Spinal cord (tissue), 10 donors: ENCODE results near the gene PILRB. TPM values are rescaled to one million over a fixed set of nuclear protein-coding genes. Genes with fewer than 3 reads are reported as not detected.

Experiments used
- DNase-seq, 6 donors: peaks; one replicate each; pipeline versions ENCODE4 v3.0.0 to v3.0.0-alpha.2; 2013 to 2015; ENCODE audit warnings: low spot score in 6 of 6, low read depth in 4 of 6
- H3K27ac ChIP-seq: one replicate; pipeline ENCODE4 v1.5.1; 2013; ENCODE audit warnings: low read depth, low read length, control low read depth
- H3K27me3 ChIP-seq: one replicate; pipeline ENCODE4 v1.6.1; 2013; ENCODE audit warnings: low read length; ENCODE audit not compliant: control insufficient read depth, insufficient read depth
- H3K36me3 ChIP-seq: one replicate; pipeline ENCODE4 v1.6.1; 2013; ENCODE audit warnings: low read length; ENCODE audit not compliant: control insufficient read depth, insufficient read depth
- H3K4me1 ChIP-seq: one replicate; pipeline ENCODE4 v1.6.1; 2013; ENCODE audit warnings: low read length; ENCODE audit not compliant: control insufficient read depth, insufficient read depth
- H3K4me3 ChIP-seq: one replicate; pipeline ENCODE4 v1.5.1; 2013; ENCODE audit warnings: low read depth, low read length, control low read depth
- H3K9me3 ChIP-seq: one replicate; pipeline ENCODE4 v1.6.1; 2013; ENCODE audit warnings: low read length; ENCODE audit not compliant: control insufficient read depth, insufficient read depth
- WGBS: methylation state at CpG from one replicate; pipeline ENCODE4 v1.1.5; 2013; ENCODE audit warnings: missing lambda C conversion rate; ENCODE audit not compliant: insufficient coverage; 5-methylcytosine and 5-hydroxymethylcytosine counted together
- polyA plus RNA-seq, 2 donors: library from polyadenylated mRNA; unstranded; fragments of 120-200 nt; gene quantifications; one replicate each; pipeline ENCODE4 v1.2.1, GENCODE V29; 2013; ENCODE audit not compliant: insufficient read length in 2 of 2
- total RNA-seq, 2 donors: library from RNA; depleted of rRNA in 1 of 2; stranded (reverse); fragments of 120-200 nt in 1 of 2; fragments of >200 nt in 1 of 2; gene quantifications; one replicate each; pipeline versions ENCODE4 v1.2.3 to v1.2.4, GENCODE V29; 2013 to 2014
- donor health status: healthy.

Gene PILRB
- total and polyA plus RNA-seq, 4 donors = 9.6 to 50.2 (median 32.3) TPM

- H3K36me3 ChIP-seq = peaks cover 4% of the 10 kb centered on the region
- no peak overlapping the region for H3K4me3 ChIP-seq
- H3K27me3 ChIP-seq = no peaks in the 10 kb centered on the region
- H3K27ac ChIP-seq = no peak overlapping the region
- WGBS = 97% methylated on average over 3 of the region's 3 CpGs
- no peak for DNase-seq
- peaks cover 5% of the 10 kb centered on the region for H3K4me1 ChIP-seq
- H3K9me3 ChIP-seq = no peaks in the 10 kb centered on the region
These were observed 42.1 kb downstream of the PILRB start for GRCh38 chr7:100400041-100400440.

- DNase-seq = peak in 4 of 6 donors; percentile 1 to 54 (median 10)
- H3K4me3 ChIP-seq = no peak overlapping the region
- H3K9me3 ChIP-seq = no peaks in the 10 kb centered on the region
- no peaks in the 10 kb centered on the region for H3K27me3 ChIP-seq
- H3K4me1 ChIP-seq = peaks cover 5% of the 10 kb centered on the region
- peaks cover 4% of the 10 kb centered on the region for H3K36me3 ChIP-seq
- WGBS = 80% methylated on average over 9 of the region's 11 CpGs
- H3K27ac ChIP-seq = no peak overlapping the region
These were observed 42.7 kb downstream of the PILRB start for GRCh38 chr7:100400656-100401055.

DNA sequence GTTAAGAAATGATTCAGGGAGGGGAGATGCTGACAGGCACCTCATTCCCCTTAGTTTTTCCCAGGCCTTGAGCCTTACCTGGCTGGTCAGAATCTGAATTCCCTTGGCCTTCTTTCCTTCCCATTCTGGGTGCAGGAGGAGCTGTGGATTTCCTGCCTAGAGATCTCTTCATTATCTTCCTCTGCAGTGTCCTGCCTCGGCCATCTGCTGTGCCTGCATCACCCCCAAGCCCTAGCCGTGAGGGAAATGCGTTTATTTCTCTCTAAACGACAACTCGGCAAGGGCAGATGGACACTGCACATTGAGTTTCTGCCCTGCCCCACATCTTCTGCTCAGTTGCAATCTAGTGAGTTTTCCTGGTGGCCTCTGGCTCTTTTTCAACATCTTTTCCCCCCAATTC, 43.9 kb downstream of the PILRB start:
- Histone ChIP-seq H3K4me3 (no peak overlapping the region), H3K27me3 (no peaks in the 10 kb centered on the region), H3K9me3 (no peaks in the 10 kb centered on the region), H3K4me1 (peaks cover 5% of the 10 kb centered on the region), H3K27ac (no peak overlapping the region), H3K36me3 (peaks cover 4% of the 10 kb centered on the region)
- WGBS = 63% methylated on average over 5 of the region's 5 CpGs
- no peak for DNase-seq

DNA sequence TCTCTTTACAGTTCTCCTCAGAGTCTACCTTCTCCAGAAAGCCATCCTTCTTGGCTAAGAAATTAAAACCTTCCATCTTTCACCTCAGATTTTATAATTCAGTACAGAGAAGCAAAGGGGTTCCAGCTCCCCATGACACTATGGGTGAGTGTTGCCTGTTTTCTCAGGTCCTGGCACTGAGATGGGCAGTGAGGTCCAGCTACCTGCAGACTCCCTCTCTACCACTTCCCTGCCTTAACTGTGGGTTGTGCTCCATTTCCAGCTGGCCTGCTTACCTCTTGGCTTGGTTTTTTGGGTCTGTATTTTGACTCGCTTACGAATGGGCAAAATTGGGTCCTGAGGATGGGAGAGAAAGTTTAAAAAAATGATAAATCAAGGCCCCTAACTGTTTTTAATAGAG, 44.3 kb downstream of the PILRB start:
- 80% methylated on average over 2 of the region's 2 CpGs for WGBS
- DNase-seq = no peak
- Histone ChIP-seq H3K4me1 (peaks cover 5% of the 10 kb centered on the region), H3K27me3 (no peaks in the 10 kb centered on the region), H3K27ac (no peak overlapping the region), H3K4me3 (no peak overlapping the region), H3K9me3 (no peaks in the 10 kb centered on the region), H3K36me3 (peaks cover 4% of the 10 kb centered on the region)

GRCh38 chr7:100406767-100407166, 48.9 kb downstream of the PILRB start:
- Histone ChIP-seq H3K27me3 (no peaks in the 10 kb centered on the region), H3K4me3 (no peak overlapping the region), H3K4me1 (no peaks in the 10 kb centered on the region), H3K9me3 (no peaks in the 10 kb centered on the region), H3K27ac (no peak overlapping the region), H3K36me3 (no peaks in the 10 kb centered on the region)
- DNase-seq = no peak
- 49% methylated on average over 3 of the region's 6 CpGs for WGBS

DNA sequence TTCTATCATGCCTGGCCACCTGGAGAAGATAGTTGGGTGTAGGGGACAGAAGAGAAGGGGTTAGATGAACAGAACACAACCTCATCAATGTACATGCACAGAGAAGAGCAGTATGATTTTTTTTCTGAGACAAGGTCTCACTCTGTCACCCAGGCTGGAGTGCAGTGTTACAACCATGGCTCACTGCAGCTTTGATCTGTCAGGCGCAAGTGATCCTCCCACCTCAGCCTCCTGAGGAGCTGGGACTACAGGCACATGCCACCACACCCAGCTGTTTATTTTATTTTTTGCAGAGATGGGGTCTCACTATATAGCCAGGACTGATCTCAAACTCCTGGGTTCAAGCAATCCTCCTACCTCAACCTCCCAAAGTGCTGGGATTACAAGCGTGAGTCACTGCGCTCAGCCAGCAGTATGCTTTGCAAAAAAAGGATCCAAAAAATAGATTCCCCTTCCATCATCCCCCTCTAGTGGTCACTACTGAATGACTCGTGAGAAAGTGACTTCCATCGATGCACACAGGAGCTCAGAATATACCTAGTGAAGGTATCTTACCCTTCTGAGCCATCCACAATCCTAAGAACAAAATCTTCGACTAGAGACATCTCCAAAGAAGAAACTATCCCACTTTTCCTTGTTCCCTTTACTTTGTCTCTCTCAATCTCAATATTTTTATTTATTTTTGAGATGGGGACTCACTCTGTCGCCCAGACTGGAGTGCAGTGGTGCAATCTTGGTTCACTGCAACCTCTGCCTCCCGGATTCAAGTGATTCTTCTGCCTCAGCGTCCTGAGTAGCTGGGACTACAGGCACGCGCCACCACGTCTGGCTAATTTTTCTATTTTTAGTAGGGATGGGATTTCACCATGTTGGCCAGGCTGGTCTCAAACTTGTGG, 49.6 kb downstream of the PILRB start:
- Histone ChIP-seq H3K4me1 (no peaks in the 10 kb centered on the region), H3K4me3 (no peak overlapping the region), H3K27me3 (no peaks in the 10 kb centered on the region), H3K36me3 (no peaks in the 10 kb centered on the region), H3K9me3 (no peaks in the 10 kb centered on the region), H3K27ac (no peak overlapping the region)
- WGBS = 47% methylated on average over 8 of the region's 12 CpGs
- peak in 4 of 6 donors; percentile 24 to 76 (median 51) for DNase-seq

DNA sequence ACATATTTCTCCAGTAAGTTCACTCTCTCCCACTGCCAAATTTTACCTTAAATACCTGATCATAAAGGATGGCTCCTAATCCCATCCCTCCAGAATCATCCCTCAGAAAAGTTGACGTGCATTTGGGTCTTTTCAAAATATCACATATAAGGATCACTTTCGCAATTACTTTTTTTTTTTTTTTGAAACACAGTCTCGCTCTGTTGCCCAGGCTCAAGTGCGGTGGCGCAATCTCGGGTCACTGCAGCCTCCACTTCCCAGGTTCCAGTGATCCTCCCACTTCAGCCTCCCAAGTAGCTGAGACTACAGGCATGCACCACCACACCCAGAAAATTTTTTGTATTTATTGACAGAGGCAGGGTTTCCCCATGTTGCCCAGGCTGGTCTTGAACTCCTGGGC, 53.2 kb downstream of the PILRB start:
- Histone ChIP-seq H3K4me3 (no peak overlapping the region), H3K27ac (no peak overlapping the region), H3K36me3 (no peaks in the 10 kb centered on the region), H3K4me1 (no peaks in the 10 kb centered on the region), H3K9me3 (no peaks in the 10 kb centered on the region), H3K27me3 (no peaks in the 10 kb centered on the region)
- no peak for DNase-seq
- WGBS = 94% methylated on average over 2 of the region's 6 CpGs

DNA sequence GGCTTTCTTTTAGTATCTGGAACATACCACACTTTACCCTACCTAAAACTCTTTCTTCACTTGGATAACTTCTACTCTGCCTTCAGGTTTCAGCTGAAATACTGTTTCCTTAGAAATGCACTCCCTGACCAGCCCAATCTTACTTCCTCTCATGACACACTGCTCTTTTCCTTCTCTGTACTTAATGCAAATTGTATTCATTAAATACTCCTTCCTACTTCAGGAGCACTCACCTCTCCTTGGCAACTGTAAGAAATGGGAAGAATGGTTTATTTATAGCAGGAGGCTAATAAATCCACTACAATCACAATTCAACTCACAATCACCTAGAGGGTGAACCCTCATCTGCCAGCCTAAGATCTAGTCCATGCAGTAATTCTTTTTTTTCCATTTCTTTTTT, 55.4 kb downstream of the PILRB start:
- no peaks in the 10 kb centered on the region for H3K27me3 ChIP-seq
- no peak for DNase-seq
- H3K27ac ChIP-seq = no peak overlapping the region
- H3K4me1 ChIP-seq = no peaks in the 10 kb centered on the region
- H3K4me3 ChIP-seq = no peak overlapping the region
- H3K9me3 ChIP-seq = no peaks in the 10 kb centered on the region
- H3K36me3 ChIP-seq = no peaks in the 10 kb centered on the region

DNA sequence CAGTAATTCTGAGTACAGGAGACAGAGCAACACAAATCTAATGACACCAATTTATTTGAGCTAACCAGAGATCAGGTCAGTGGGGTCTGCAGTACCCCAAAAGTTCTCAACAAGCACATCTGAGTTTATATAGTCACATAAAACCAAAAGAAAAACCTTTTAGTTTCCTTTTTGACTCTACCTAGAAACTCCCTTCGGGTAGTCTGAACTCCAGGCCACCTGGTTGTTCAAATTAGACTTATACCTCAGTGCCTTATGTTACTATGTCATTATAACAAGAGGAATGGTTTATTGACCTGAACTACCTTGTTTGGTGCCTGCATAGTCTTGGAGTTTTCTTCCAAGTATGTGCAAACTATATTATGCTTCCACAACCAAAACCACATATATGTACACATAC, 56.0 kb downstream of the PILRB start:
- WGBS = no CpG with 5 or more reads among the region's 1 CpG
- no peak for DNase-seq
- H3K27me3 ChIP-seq = no peaks in the 10 kb centered on the region

GRCh38 chr7:100415448-100415847, 57.5 kb downstream of the PILRB start:
- H3K9me3 ChIP-seq = no peaks in the 10 kb centered on the region
- H3K4me3 ChIP-seq = no peak overlapping the region
- no peaks in the 10 kb centered on the region for H3K36me3 ChIP-seq
- no peaks in the 10 kb centered on the region for H3K4me1 ChIP-seq
- H3K27ac ChIP-seq = no peak overlapping the region
- no peaks in the 10 kb centered on the region for H3K27me3 ChIP-seq
- DNase-seq = no peak
- 93% methylated on average over 3 of the region's 5 CpGs for WGBS

More for the DNA sequence above, 56.0 kb downstream of the PILRB start:
- Histone ChIP-seq H3K4me3 (no peak overlapping the region), H3K27ac (no peak overlapping the region), H3K9me3 (no peaks in the 10 kb centered on the region), H3K36me3 (no peaks in the 10 kb centered on the region), H3K4me1 (no peaks in the 10 kb centered on the region)
